ENCODE data around the gene RDH13.

GRCh38 chr19:55012306-55012705 is 50.6 kb downstream of the RDH13 start:
- no peak for TF ChIP-seq CTCF (IDR thresholded peaks at IDR 0.05; ENCODE audit: low read depth, low read length, poor library complexity, severe bottlenecking)
- TF ChIP-seq EZH2phosphoT487 (IDR thresholded peaks at IDR 0.05; ENCODE audit: borderline replicate concordance, low read length): no peak
